HepG2 (cell line): ENCODE measurements around the gene MTA2. TPM values are rescaled to one million over a fixed set of nuclear protein-coding genes. Genes with fewer than 3 reads are reported as not detected.

Experiments
- ARHGAP35 ChIP-seq: sonication (generic); formaldehyde crosslinking; IDR thresholded peaks from 2 replicates; pipeline ENCODE4 v1.9.0; 2022; ENCODE audit warnings: mild to moderate bottlenecking, inconsistent platforms, moderate library complexity, missing genetic modification reagents, borderline replicate concordance
- ARID5B ChIP-seq: IDR thresholded peaks from 2 replicates; pipeline ENCODE4 v1.4.0; 2020; ENCODE audit warnings: mild to moderate bottlenecking, missing genetic modification reagents
- CEBPG ChIP-seq: IDR thresholded peaks from 2 replicates; pipeline ENCODE4 v1.6.1; 2016
- CSRNP2 ChIP-seq: sonication (generic); formaldehyde crosslinking; conservative IDR thresholded peaks from 2 replicates; pipeline ENCODE4 v1.8.0; 2022; ENCODE audit warnings: low read depth, missing genetic modification reagents
- GATAD2A ChIP-seq: IDR thresholded peaks from 2 replicates; pipeline ENCODE4 v1.6.1; 2016
- IRX3 ChIP-seq: sonication (generic); formaldehyde crosslinking; IDR thresholded peaks from 2 replicates; pipeline ENCODE4 v1.8.1; 2023; ENCODE audit warnings: mild to moderate bottlenecking, low read depth, missing genetic modification reagents, borderline replicate concordance
- MAFG ChIP-seq: sonication (generic); formaldehyde crosslinking; IDR thresholded peaks from 2 replicates; pipeline ENCODE4 v1.5.1; 2020; ENCODE audit warnings: mild to moderate bottlenecking, missing genetic modification reagents
- MTA3 ChIP-seq: sonication (generic); formaldehyde crosslinking; IDR thresholded peaks from 2 replicates; pipeline ENCODE4 v1.4.0; 2020; ENCODE audit warnings: missing genetic modification reagents
- NAIF1 ChIP-seq: sonication (generic); formaldehyde crosslinking; IDR thresholded peaks from 2 replicates; pipeline ENCODE4 v1.5.0; 2020; ENCODE audit warnings: mild to moderate bottlenecking, missing genetic modification reagents, borderline replicate concordance
- POGZ ChIP-seq: sonication (generic); formaldehyde crosslinking; IDR thresholded peaks from 2 replicates; pipeline ENCODE4 v1.4.0; 2020; ENCODE audit warnings: mild to moderate bottlenecking, missing genetic modification reagents
- THAP8 ChIP-seq: sonication (generic); formaldehyde crosslinking; IDR thresholded peaks from 2 replicates; pipeline ENCODE4 v1.5.1; 2020; ENCODE audit warnings: missing genetic modification reagents, mild to moderate bottlenecking, borderline replicate concordance
- XBP1 ChIP-seq: sonication (generic); formaldehyde crosslinking; IDR thresholded peaks from 2 replicates; pipeline ENCODE4 v1.5.0; 2020; ENCODE audit warnings: missing genetic modification reagents
- ZNF260 ChIP-seq: sonication (generic); formaldehyde crosslinking; IDR thresholded peaks from 2 replicates; pipeline ENCODE4 v1.4.0; 2020; ENCODE audit warnings: missing genetic modification reagents, low read depth, mild to moderate bottlenecking, borderline replicate concordance
- ZNF549 ChIP-seq: sonication (generic); formaldehyde crosslinking; IDR thresholded peaks from 2 replicates; pipeline ENCODE4 v1.5.0; 2020; ENCODE audit warnings: missing genetic modification reagents
- ZNF737 ChIP-seq: sonication (generic); formaldehyde crosslinking; IDR thresholded peaks from 2 replicates; pipeline ENCODE4 v1.5.0; 2020; ENCODE audit warnings: missing genetic modification reagents, mild to moderate bottlenecking, borderline replicate concordance
- polyA plus RNA-seq, 8 experiments: library from polyadenylated mRNA; depleted of rRNA in 3 of 8; stranded (reverse) in 7 of 8; unstranded in 1 of 8; fragments of >200 nt; fragmentation: Illumina TruSeq in 4 of 8; extraction: Trizol in 4 of 8; gene quantifications; 2 replicates each; pipeline versions ENCODE4 v1.2.1 to v1.2.3, GENCODE V29; 2011 to 2016; ENCODE audit warnings: low read depth in 4 of 8, missing spikeins in 1 of 8, mixed read lengths in 1 of 8; ENCODE audit not compliant: insufficient read depth in 1 of 8
- total RNA-seq, 5 experiments: library from RNA; depleted of rRNA; stranded (reverse); fragments of >200 nt; fragmentation: Illumina TruSeq; extraction: Trizol; gene quantifications; 2 replicates each; pipeline ENCODE4 v1.2.3, GENCODE V29; 2016; ENCODE audit warnings: low read depth in 1 of 5
- TF ChIP-seq, protein P1 (sequence below): sonication (generic); formaldehyde crosslinking; IDR thresholded peaks from 2 replicates; pipeline ENCODE4 v1.8.0; 2022; ENCODE audit warnings: mild to moderate bottlenecking, missing genetic modification reagents, borderline replicate concordance
- TF ChIP-seq, protein P2 (sequence below): IDR thresholded peaks from 2 replicates; pipeline ENCODE4 v1.6.1; 2016; ENCODE audit warnings: mild to moderate bottlenecking, missing biosample characterization, missing genetic modification reagents

Gene MTA2
- total and polyA plus RNA-seq, 2 of the 13 experiments (the other 11 are each of a cell fraction or from before 2014, with no cell fraction given): 14.0 to 70.0 TPM

GRCh38 chr11:62645946-62646824 lies 44.5 kb upstream of the MTA2 start, which contains the start of gene GANAB (continued):
- TF ChIP-seq, protein P1, sequence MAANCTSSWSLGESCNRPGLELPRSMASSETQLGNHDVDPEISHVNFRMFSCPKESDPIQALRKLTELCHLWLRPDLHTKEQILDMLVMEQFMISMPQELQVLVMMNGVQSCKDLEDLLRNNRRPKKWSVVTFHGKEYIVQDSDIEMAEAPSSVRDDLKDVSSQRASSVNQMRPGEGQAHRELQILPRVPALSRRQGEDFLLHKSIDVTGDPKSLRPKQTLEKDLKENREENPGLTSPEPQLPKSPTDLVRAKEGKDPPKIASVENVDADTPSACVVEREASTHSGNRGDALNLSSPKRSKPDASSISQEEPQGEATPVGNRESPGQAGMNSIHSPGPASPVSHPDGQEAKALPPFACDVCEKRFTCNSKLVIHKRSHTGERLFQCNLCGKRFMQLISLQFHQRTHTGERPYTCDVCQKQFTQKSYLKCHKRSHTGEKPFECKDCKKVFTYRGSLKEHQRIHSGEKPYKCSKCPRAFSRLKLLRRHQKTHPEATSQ (CRISPR knock-in tag): no peak; the same call in 1 of the 2 replicates
- TF ChIP-seq POGZ (CRISPR knock-in tag): 0 out of 2 replicates have a peak, but pooled peaks have one; percentile 30
- TF ChIP-seq CSRNP2: no peak
- no peak for TF ChIP-seq GATAD2A (CRISPR knock-in tag)
- TF ChIP-seq ZNF260 (CRISPR knock-in tag): no peak
- TF ChIP-seq ZNF737 (CRISPR knock-in tag): no peak
- no peak for TF ChIP-seq MAFG (CRISPR knock-in tag)
- TF ChIP-seq IRX3: peak; percentile 67; the same call in 1 of the 2 replicates
- TF ChIP-seq ARID5B (CRISPR knock-in tag): peak; percentile 29; the same call in 1 of the 2 replicates
- no peak for TF ChIP-seq ARHGAP35 (CRISPR knock-in tag)
- peak; percentile 87; the same call in 1 of the 2 replicates for TF ChIP-seq XBP1 (CRISPR knock-in tag)
- TF ChIP-seq, protein P2, sequence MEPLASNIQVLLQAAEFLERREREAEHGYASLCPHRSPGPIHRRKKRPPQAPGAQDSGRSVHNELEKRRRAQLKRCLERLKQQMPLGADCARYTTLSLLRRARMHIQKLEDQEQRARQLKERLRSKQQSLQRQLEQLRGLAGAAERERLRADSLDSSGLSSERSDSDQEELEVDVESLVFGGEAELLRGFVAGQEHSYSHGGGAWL (CRISPR knock-in tag): no peak; the same call in 1 of the 2 replicates
- no peak for TF ChIP-seq THAP8 (CRISPR knock-in tag)
- no peak for TF ChIP-seq ZNF549
- TF ChIP-seq MTA3 (CRISPR knock-in tag): no peak
- no peak; the same call in 1 of the 2 replicates for TF ChIP-seq CEBPG (CRISPR knock-in tag)
- TF ChIP-seq NAIF1: no peak; the same call in 1 of the 2 replicates
